Mammary epithelial cell (primary cell): ENCODE data around the gene SEMA3C.

Source experiments
- EZH2 ChIP-seq: IDR thresholded peaks from 2 replicates; pipeline ENCODE4 v1.6.1; 2012; ENCODE audit warnings: low read length, inconsistent platforms, borderline replicate concordance
- TF ChIP-seq, protein P1 (sequence below), 2 donors: IDR thresholded peaks in 1 of 2; conservative IDR thresholded peaks in 1 of 2; 2 replicates each; pipeline ENCODE4 v1.5.1; 2011 to 2012; ENCODE audit warnings: inconsistent platforms in 2 of 2, low read length in 2 of 2, mild to moderate bottlenecking in 2 of 2, control low read depth in 1 of 2, low read depth in 1 of 2; ENCODE audit not compliant: insufficient read depth in 1 of 2; ENCODE audit errors: extremely low read depth in 1 of 2

DNA sequence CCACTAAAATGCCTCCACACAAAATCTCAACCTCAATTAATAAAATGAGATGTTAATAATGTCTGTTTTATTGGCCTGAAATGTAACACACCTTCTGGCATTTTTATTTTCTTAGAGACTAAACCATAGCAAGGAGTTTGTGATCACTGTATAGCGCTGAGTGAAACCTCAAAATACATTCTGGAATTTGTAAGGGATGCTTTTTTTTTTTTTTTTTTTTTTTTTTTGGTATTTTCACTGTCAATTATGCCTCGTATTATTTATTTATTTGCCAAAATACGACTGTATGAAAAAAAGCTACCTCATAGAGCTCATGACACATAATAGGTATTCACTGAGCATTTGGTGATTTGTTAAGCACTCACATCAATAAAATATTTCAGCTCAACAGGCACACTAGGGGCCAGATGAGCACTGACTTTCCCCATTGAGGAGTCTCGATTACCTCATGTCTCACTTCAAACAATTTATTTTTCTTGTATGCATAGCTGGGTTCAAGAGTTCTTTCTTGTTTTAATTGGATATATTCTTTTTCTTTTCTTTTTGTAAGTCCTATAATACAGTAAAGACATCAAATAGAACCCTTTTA is 36.5 kb downstream of the SEMA3C start:
- TF ChIP-seq, protein P1, sequence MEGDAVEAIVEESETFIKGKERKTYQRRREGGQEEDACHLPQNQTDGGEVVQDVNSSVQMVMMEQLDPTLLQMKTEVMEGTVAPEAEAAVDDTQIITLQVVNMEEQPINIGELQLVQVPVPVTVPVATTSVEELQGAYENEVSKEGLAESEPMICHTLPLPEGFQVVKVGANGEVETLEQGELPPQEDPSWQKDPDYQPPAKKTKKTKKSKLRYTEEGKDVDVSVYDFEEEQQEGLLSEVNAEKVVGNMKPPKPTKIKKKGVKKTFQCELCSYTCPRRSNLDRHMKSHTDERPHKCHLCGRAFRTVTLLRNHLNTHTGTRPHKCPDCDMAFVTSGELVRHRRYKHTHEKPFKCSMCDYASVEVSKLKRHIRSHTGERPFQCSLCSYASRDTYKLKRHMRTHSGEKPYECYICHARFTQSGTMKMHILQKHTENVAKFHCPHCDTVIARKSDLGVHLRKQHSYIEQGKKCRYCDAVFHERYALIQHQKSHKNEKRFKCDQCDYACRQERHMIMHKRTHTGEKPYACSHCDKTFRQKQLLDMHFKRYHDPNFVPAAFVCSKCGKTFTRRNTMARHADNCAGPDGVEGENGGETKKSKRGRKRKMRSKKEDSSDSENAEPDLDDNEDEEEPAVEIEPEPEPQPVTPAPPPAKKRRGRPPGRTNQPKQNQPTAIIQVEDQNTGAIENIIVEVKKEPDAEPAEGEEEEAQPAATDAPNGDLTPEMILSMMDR (conservative IDR thresholded peaks at IDR 0.05 in 1 of 2, IDR thresholded peaks at IDR 0.05 in 1 of 2; ENCODE audit: extremely low read depth in 1 of 2, insufficient read depth in 1 of 2, low read depth in 1 of 2, low read length in 2 of 2), result no peak
- TF ChIP-seq EZH2, result no peak
